Measurements from ENCODE around the gene KRT81.

DNA sequence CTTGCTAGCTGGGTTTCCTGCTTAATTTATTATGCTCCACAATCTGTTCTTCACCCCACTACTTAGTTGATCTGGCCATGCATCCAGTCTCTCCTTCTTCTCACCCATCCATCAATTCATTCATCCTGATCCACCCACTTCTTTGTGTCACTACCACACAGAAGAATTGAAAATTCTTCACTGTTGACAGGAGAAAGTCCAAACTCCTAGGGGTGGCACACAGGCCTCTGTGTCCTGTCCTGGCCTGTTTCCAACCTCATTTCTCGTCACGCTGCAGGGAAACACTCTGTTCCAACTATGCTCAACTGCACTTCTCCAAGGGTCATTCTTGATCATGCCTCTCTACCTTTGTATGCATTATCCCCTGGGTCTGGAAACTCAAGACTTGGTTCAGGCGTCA is 40.5 kb upstream of the KRT81 start:
- TF ChIP-seq CTCF (IDR thresholded peaks at IDR 0.05 in 4 of 5, conservative IDR thresholded peaks at IDR 0.05 in 1 of 5) (no peak), POLR2A (IDR thresholded peaks at IDR 0.05) (no peak)
